Kidney epithelial cell (primary cell): ENCODE measurements around the gene TENM4. TPM values are rescaled to one million over a fixed set of nuclear protein-coding genes. Genes with fewer than 3 reads are reported as not detected.
A peak's percentile ranks its signal among the peaks of the same experiment; 100 is the strongest.

Source experiments
- DNase-seq: peaks from one replicate; pipeline ENCODE4 v3.0.0-alpha.2; 2010; ENCODE audit warnings: low read depth
- H3K27me3 ChIP-seq: 2 replicates; pipeline ENCODE4 v1.6.0; 2011; ENCODE audit warnings: low read length; ENCODE audit not compliant: control insufficient read depth, insufficient read depth
- H3K36me3 ChIP-seq: 2 replicates; pipeline ENCODE4 v1.5.1; 2011; ENCODE audit warnings: low read length; ENCODE audit not compliant: control insufficient read depth, insufficient read depth
- H3K4me3 ChIP-seq: 2 replicates; pipeline ENCODE4 v1.5.1; 2011; ENCODE audit warnings: low read depth, mild to moderate bottlenecking, control low read depth, low read length
- CTCF ChIP-seq: IDR thresholded peaks from 2 replicates; pipeline ENCODE4 v1.5.1; 2011; ENCODE audit warnings: mild to moderate bottlenecking, moderate library complexity, low read length, control low read depth, inconsistent platforms; ENCODE audit not compliant: insufficient read depth, poor library complexity, severe bottlenecking
- total RNA-seq: library from RNA; depleted of rRNA; stranded (reverse); fragments of >200 nt; gene quantifications from 2 replicates; pipeline ENCODE4 v1.2.3, GENCODE V29; 2015

The TENM4 gene
- total RNA-seq, 1 donor from 2014 or later = 35.3 TPM

GRCh38 chr11:79220171-79220570 is 220.7 kb downstream of the TENM4 start:
- H3K36me3 ChIP-seq = peaks cover 1% of the 10 kb centered on the region
- no peaks in the 10 kb centered on the region for H3K27me3 ChIP-seq
- TF ChIP-seq CTCF = no peak
- DNase-seq = no peak
- no peak overlapping the region for H3K4me3 ChIP-seq

GRCh38 chr11:79219186-79220045 is 221.4 kb downstream of the TENM4 start:
- no peak for TF ChIP-seq CTCF
- DNase-seq = no peak
- Histone ChIP-seq H3K27me3 (no peaks in the 10 kb centered on the region), H3K4me3 (no peak overlapping the region), H3K36me3 (peaks cover 1% of the 10 kb centered on the region)

- H3K36me3 ChIP-seq = no peaks in the 10 kb centered on the region
- no peaks in the 10 kb centered on the region for H3K27me3 ChIP-seq
- no peak for TF ChIP-seq CTCF
- H3K4me3 ChIP-seq = no peak overlapping the region
- DNase-seq = peak; percentile 88
Measured at GRCh38 chr11:79212741-79213190, 228.1 kb downstream of the TENM4 start.

GRCh38 chr11:79209540-79210266 is 231.1 kb downstream of the TENM4 start:
- Histone ChIP-seq H3K4me3 (no peak overlapping the region), H3K27me3 (no peaks in the 10 kb centered on the region), H3K36me3 (no peaks in the 10 kb centered on the region)
- no peak for DNase-seq
- no peak for TF ChIP-seq CTCF

- no peaks in the 10 kb centered on the region for H3K27me3 ChIP-seq
Measured at GRCh38 chr11:79208126-79208525, 232.7 kb downstream of the TENM4 start.

More at GRCh38 chr11:79208126-79208525, 232.7 kb downstream of the TENM4 start:
- Histone ChIP-seq H3K4me3 (no peak overlapping the region), H3K36me3 (no peaks in the 10 kb centered on the region)
- no peak for TF ChIP-seq CTCF
- no peak for DNase-seq
